ENCODE measurements around the gene LEKR1.

GRCh38 chr3:156787001-156787400 lies 39.2 kb upstream of the LEKR1 start:
- TF ChIP-seq CTCF (IDR thresholded peaks at IDR 0.05) (no peak), EZH2 (IDR thresholded peaks at IDR 0.05; ENCODE audit: borderline replicate concordance, insufficient read depth, low read depth, low read length, poor library complexity, severe bottlenecking) (no peak)
